OCI-LY1 (cell line): ENCODE measurements around the gene FZD4.

Experiments used
- CTCF ChIP-seq: fragments of 200-600 bp; sonication (generic), shearing (Covaris generic); IDR thresholded peaks from 2 replicates; pipeline ENCODE4 v1.5.1; 2017; ENCODE audit warnings: mild to moderate bottlenecking, antibody characterized with exemption, low read length, moderate library complexity, mixed read lengths
- EZH2 ChIP-seq: fragments of 200-600 bp; sonication (generic), shearing (Covaris generic); IDR thresholded peaks from 2 replicates; pipeline ENCODE4 v1.8.0; 2017; ENCODE audit warnings: borderline replicate concordance, mixed run types, mild to moderate bottlenecking, antibody characterized with exemption, low read length, moderate library complexity, mixed read lengths

DNA sequence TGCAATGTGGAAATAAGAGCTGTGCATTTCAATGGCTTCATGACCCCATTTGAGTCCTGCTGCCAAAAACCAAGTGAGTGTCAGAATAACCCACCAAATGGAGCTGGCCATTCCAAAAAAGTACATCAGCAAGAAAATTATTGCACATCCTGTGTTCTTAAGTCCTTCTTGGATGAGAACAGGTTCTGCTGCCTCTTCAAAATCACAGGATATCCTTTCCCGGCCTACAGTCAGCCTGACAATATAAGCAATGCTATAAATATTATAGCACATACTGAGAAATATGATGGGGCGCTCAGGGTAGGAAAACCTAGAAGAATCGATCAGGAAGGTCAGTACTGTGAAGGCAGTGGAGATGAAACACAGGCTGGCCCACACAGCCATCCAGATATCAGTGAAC, 3.5 kb downstream of the FZD4 start:
- no peak for TF ChIP-seq CTCF
- no peak for TF ChIP-seq EZH2
